Ishikawa (cell line): ENCODE measurements around the gene CWC27.

Experiments used
- CEBPB ChIP-seq: IDR thresholded peaks from 2 replicates; pipeline ENCODE4 v1.6.1; 2012
- CREB1 ChIP-seq: IDR thresholded peaks from 2 replicates; pipeline ENCODE4 v1.6.1; 2012; ENCODE audit warnings: low read depth
- EGR1 ChIP-seq: IDR thresholded peaks from 2 replicates; pipeline ENCODE4 v1.6.1; 2012
- EP300 ChIP-seq: IDR thresholded peaks from 2 replicates; pipeline ENCODE4 v1.6.1; 2012; ENCODE audit warnings: borderline replicate concordance
- FOXM1 ChIP-seq: IDR thresholded peaks from 2 replicates; pipeline ENCODE4 v1.6.1; 2012; ENCODE audit warnings: low read depth, borderline replicate concordance
- NFIC ChIP-seq: IDR thresholded peaks from 2 replicates; pipeline ENCODE4 v1.6.1; 2012
- RAD21 ChIP-seq: IDR thresholded peaks from 2 replicates; pipeline ENCODE4 v1.6.1; 2012; ENCODE audit warnings: low read depth
- TEAD4 ChIP-seq: IDR thresholded peaks from 2 replicates; pipeline ENCODE4 v1.6.1; 2012
- ZBTB7A ChIP-seq: IDR thresholded peaks from 2 replicates; pipeline ENCODE4 v1.6.1; 2012; ENCODE audit warnings: low read depth
- TF ChIP-seq, protein P1 (sequence below): IDR thresholded peaks from 2 replicates; pipeline ENCODE4 v1.6.1; 2012; ENCODE audit warnings: low read depth, mild to moderate bottlenecking
- TF ChIP-seq, protein P2 (sequence below): IDR thresholded peaks from 2 replicates; pipeline ENCODE4 v1.6.1; 2012

DNA sequence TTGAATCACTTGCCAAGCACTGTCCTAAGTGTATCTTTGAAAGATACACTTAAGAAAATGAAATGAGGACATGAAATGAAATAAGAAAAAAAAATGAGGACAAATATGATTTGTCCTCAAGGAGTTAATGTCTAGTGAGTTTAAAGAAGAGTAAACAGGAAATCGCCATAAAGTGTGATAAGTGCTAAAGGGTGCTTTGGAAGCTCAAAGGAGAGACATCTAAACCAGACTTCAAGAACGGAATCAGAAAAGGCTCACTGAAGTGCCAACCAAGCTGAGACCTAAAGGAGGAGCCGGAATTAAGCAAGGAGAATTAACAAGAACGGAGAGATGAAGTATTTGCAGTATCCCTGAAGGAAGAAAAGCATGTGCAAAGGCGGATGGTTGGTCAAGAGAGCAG is 200.8 kb downstream of the CWC27 start:
- TF ChIP-seq FOXM1 (no peak), TEAD4 (no peak), NFIC (no peak), CREB1 (no peak), ZBTB7A (no peak), RAD21 (no peak), EGR1 (no peak), EP300 (no peak), CEBPB (no peak)
- TF ChIP-seq, protein P1, sequence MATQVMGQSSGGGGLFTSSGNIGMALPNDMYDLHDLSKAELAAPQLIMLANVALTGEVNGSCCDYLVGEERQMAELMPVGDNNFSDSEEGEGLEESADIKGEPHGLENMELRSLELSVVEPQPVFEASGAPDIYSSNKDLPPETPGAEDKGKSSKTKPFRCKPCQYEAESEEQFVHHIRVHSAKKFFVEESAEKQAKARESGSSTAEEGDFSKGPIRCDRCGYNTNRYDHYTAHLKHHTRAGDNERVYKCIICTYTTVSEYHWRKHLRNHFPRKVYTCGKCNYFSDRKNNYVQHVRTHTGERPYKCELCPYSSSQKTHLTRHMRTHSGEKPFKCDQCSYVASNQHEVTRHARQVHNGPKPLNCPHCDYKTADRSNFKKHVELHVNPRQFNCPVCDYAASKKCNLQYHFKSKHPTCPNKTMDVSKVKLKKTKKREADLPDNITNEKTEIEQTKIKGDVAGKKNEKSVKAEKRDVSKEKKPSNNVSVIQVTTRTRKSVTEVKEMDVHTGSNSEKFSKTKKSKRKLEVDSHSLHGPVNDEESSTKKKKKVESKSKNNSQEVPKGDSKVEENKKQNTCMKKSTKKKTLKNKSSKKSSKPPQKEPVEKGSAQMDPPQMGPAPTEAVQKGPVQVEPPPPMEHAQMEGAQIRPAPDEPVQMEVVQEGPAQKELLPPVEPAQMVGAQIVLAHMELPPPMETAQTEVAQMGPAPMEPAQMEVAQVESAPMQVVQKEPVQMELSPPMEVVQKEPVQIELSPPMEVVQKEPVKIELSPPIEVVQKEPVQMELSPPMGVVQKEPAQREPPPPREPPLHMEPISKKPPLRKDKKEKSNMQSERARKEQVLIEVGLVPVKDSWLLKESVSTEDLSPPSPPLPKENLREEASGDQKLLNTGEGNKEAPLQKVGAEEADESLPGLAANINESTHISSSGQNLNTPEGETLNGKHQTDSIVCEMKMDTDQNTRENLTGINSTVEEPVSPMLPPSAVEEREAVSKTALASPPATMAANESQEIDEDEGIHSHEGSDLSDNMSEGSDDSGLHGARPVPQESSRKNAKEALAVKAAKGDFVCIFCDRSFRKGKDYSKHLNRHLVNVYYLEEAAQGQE: no peak
- TF ChIP-seq, protein P2, sequence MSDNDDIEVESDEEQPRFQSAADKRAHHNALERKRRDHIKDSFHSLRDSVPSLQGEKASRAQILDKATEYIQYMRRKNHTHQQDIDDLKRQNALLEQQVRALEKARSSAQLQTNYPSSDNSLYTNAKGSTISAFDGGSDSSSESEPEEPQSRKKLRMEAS: no peak
